Stimulated activated CD8-positive, alpha-beta memory T cell treated with anti-CD3 and anti-CD28 coated beads, Interleukin-4, amount 100 ng/mL, for 1 hour (primary cell): Measurements from ENCODE around the gene SLC17A5.
"Not testable (repeated sequence)": the region's sequence is repeated elsewhere in the genome, so short reads cannot be mapped to it uniquely, and the experiment has no call there.

Experiments used
- DNase-seq, 2 donors: peaks; one replicate each; pipeline ENCODE4 v3.0.0-alpha.2; 2020; ENCODE audit warnings: low read depth in 2 of 2, low spot score in 1 of 2

The SLC17A5 gene

GRCh38 chr6:73566954-73567591 lies 86.7 kb downstream of the SLC17A5 start:
- no peak for DNase-seq

- DNase-seq = not testable (repeated sequence)
Measured at GRCh38 chr6:73566486-73566871, 87.3 kb downstream of the SLC17A5 start.

GRCh38 chr6:73565767-73566485 lies 87.9 kb downstream of the SLC17A5 start:
- DNase-seq = no peak

- no peak for DNase-seq
Measured at GRCh38 chr6:73564578-73565345, 89.0 kb downstream of the SLC17A5 start.

- no peak for DNase-seq
Measured at GRCh38 chr6:73562558-73562957, 91.2 kb downstream of the SLC17A5 start.

- no peak for DNase-seq
Measured at GRCh38 chr6:73560853-73561407, 92.9 kb downstream of the SLC17A5 start.

- DNase-seq = no peak
Measured at GRCh38 chr6:73560182-73560732, 93.5 kb downstream of the SLC17A5 start.

GRCh38 chr6:73559399-73559794 lies 94.4 kb downstream of the SLC17A5 start:
- not testable (repeated sequence) for DNase-seq

- DNase-seq = no peak
Measured at GRCh38 chr6:73558624-73559398, 95.0 kb downstream of the SLC17A5 start.

GRCh38 chr6:73556836-73557235 lies 97.0 kb downstream of the SLC17A5 start:
- DNase-seq = no peak

GRCh38 chr6:73555380-73555949 lies 98.3 kb downstream of the SLC17A5 start:
- DNase-seq = not testable (repeated sequence)

- DNase-seq = not testable (repeated sequence)
Measured at GRCh38 chr6:73551115-73551514, 102.7 kb downstream of the SLC17A5 start.

- no peak for DNase-seq
Measured at GRCh38 chr6:73548458-73549446, 105.0 kb downstream of the SLC17A5 start.

- no peak for DNase-seq
Measured at GRCh38 chr6:73547036-73547435, 106.8 kb downstream of the SLC17A5 start.
